Ovary (tissue), 9 donors: ENCODE results near the gene ZBTB18. TPM values are rescaled to one million over a fixed set of nuclear protein-coding genes. Genes with fewer than 3 reads are reported as not detected.
A peak's percentile ranks its signal among the peaks of the same experiment; 100 is the strongest.

Experiments
- DNase-seq, 5 donors: peaks; one replicate each; pipeline ENCODE4 v3.0.0-alpha.2; 2019 to 2020
- H3K27ac ChIP-seq, 2 donors: fragments of 200-600 bp; one replicate each; pipeline versions ENCODE4 v1.5.1 to v1.8.0; 2019 to 2022
- H3K27me3 ChIP-seq: fragments of 200-600 bp; one replicate; pipeline ENCODE4 v1.8.0; 2022
- H3K36me3 ChIP-seq: fragments of 200-600 bp; sonication (generic); one replicate; pipeline ENCODE4 v1.5.1; 2019
- H3K4me1 ChIP-seq: one replicate; pipeline ENCODE4 v1.8.1; 2013; ENCODE audit warnings: mild to moderate bottlenecking, moderate library complexity; ENCODE audit not compliant: insufficient read depth
- H3K4me3 ChIP-seq: fragments of 200-600 bp; sonication (generic); one replicate; pipeline ENCODE4 v1.5.1; 2017
- H3K9me3 ChIP-seq, 2 donors: fragments of 200-600 bp in 1 of 2; sonication (generic) in 1 of 2; one replicate each; pipeline versions ENCODE4 v1.5.1 to v1.8.1; 2013 to 2019; ENCODE audit warnings: mild to moderate bottlenecking in 1 of 2, moderate library complexity in 1 of 2
- EP300 ChIP-seq: sonication (generic); formaldehyde crosslinking; IDR thresholded peaks from one replicate; pipeline ENCODE4 v1.6.1; 2017; ENCODE audit warnings: antibody characterized with exemption
- POLR2A ChIP-seq: fragments of 450-650 bp; IDR thresholded peaks from one replicate; pipeline ENCODE4 v1.6.1; 2017; ENCODE audit warnings: antibody characterized with exemption, mild to moderate bottlenecking, moderate library complexity
- WGBS, 3 donors: extraction: QIAGEN DNeasy Blood & Tissue Kit in 1 of 3; methylation state at CpG; one replicate each; pipeline versions ENCODE4 v1.1.5 to v1.1.7; 2013 to 2017; 5-methylcytosine and 5-hydroxymethylcytosine counted together
- intact Hi-C, 4 donors: fragments of 100-400 bp; cut with DNase I; formaldehyde crosslinking; loops; one replicate each; pipeline versions ENCODE4 v1.11.0 to v1.15.1; 2022 to 2023
- polyA plus RNA-seq, 2 donors: library from polyadenylated mRNA; stranded (reverse); fragments of 200-250 nt in 1 of 2; fragments of 350-450 nt in 1 of 2; fragmentation: Illumina TruSeq in 1 of 2; extraction: RNeasy Lipid Tissue Mini Kit (QIAGEN cat#74804) in 1 of 2; gene quantifications; one replicate each; pipeline ENCODE4 v1.2.3, GENCODE V29; 2013 to 2014
- total RNA-seq, 7 donors: library from RNA; depleted of rRNA in 2 of 7; stranded (reverse); fragments of >200 nt in 2 of 7; fragmentation: NEBNext Ultra II Directional in 3 of 7; extraction: Animal tissue kit (Norgen Biotek cat#: 25700) in 3 of 7; gene quantifications; one replicate each; pipeline versions ENCODE4 v1.1.0 to v1.2.4, GENCODE V29; 2016 to 2023
- TF ChIP-seq, protein P1 (sequence below), 3 donors: fragments of 450-650 bp in 2 of 3; fragments of 200-600 bp in 1 of 3; IDR thresholded peaks; one replicate each; pipeline versions ENCODE4 v1.5.1 to v1.8.0; 2016 to 2022; ENCODE audit warnings: antibody characterized with exemption in 3 of 3, mild to moderate bottlenecking in 1 of 3
- donor health status: DM: no; HTN: no; CAD: no; lungs with moderate emphysema.
- donor health status: DM: no; HTN: no; CAD: no.
- donor health status: Bipolar disorder and iron deficiency.
- donor health status: DM: yes; HTN: yes; CAD: no.
- donor health status: DM: no; HTN: no; CAD: no.
- donor health status: DM: yes; HTN: yes; CAD: no.

ZBTB18 gene
- total and polyA plus RNA-seq, 9 donors: 6.7 to 14.0 (median 10.1) TPM

DNA sequence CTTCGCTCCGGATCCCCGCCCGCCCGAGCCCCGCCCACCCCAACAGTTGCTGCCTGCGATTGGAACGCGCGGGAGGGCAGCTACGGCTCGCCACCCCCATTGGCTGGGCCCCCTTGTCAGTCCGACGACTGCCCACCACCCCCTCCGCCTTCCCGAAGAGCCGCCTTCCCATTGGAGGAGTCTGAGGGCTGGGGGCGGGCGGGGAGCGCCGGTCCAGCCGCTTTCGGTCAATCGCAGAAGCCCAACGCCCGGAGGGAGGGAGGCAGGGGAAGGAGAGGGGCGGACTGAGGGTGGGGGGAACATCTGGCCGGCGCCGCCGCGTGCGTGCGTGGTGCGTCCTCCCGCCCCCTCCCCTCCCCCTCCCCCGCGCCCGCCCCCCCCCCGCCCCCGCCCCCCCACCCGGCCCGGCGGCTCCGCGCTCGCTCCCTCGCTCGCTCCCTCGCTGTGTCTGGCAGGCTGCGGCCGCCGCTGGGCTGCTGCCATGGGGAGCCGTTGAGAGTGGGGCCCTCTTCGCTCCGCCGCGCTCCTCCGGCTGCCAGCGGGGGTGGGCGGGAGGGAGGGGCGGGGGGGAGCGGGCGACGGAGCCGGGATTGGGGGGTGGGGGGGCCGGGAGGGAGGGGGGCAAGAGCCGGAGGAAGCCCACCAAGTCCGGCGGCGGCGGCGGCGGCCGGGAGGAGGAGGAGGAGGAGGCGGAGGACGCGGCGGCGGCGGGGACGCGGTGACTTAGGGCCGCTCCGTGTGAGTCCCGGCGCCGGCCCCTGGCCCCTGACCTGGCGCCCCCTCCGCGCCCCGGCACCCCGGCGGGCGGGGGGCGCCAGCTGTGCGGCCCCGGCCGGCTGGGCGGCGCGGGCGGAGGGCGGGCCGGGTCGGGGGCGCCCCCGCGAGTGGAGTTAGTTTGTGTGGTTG is 2.6 kb upstream of the ZBTB18 start:
- H3K9me3 ChIP-seq: no peaks in the 10 kb centered on the region
- DNase-seq: peak; percentile 98 to 99 (median 99)
- TF ChIP-seq, protein P1, sequence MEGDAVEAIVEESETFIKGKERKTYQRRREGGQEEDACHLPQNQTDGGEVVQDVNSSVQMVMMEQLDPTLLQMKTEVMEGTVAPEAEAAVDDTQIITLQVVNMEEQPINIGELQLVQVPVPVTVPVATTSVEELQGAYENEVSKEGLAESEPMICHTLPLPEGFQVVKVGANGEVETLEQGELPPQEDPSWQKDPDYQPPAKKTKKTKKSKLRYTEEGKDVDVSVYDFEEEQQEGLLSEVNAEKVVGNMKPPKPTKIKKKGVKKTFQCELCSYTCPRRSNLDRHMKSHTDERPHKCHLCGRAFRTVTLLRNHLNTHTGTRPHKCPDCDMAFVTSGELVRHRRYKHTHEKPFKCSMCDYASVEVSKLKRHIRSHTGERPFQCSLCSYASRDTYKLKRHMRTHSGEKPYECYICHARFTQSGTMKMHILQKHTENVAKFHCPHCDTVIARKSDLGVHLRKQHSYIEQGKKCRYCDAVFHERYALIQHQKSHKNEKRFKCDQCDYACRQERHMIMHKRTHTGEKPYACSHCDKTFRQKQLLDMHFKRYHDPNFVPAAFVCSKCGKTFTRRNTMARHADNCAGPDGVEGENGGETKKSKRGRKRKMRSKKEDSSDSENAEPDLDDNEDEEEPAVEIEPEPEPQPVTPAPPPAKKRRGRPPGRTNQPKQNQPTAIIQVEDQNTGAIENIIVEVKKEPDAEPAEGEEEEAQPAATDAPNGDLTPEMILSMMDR (IDR thresholded peaks at IDR 0.05): no peak
- TF ChIP-seq EP300 (no peak), POLR2A (no peak)
- peak overlapping the region; percentile 94 for H3K4me3 ChIP-seq
- intact Hi-C loops: loop anchor here in 2 of 4 donors (5.0 kb wide), 2 partner anchors 196 to 201 kb away; partner anchors contain the start of gene AKT3 (in 1 of the 2)
- no peaks in the 10 kb centered on the region for H3K36me3 ChIP-seq
- 0 to 2% (median 1%) methylated on average over 23 to 88 of the region's 109 CpGs for WGBS, 3 donors
- H3K27ac ChIP-seq: peak overlapping the region; percentile 89 to 92
- no peaks in the 10 kb centered on the region for H3K4me1 ChIP-seq
- H3K27me3 ChIP-seq: no peaks in the 10 kb centered on the region

DNA sequence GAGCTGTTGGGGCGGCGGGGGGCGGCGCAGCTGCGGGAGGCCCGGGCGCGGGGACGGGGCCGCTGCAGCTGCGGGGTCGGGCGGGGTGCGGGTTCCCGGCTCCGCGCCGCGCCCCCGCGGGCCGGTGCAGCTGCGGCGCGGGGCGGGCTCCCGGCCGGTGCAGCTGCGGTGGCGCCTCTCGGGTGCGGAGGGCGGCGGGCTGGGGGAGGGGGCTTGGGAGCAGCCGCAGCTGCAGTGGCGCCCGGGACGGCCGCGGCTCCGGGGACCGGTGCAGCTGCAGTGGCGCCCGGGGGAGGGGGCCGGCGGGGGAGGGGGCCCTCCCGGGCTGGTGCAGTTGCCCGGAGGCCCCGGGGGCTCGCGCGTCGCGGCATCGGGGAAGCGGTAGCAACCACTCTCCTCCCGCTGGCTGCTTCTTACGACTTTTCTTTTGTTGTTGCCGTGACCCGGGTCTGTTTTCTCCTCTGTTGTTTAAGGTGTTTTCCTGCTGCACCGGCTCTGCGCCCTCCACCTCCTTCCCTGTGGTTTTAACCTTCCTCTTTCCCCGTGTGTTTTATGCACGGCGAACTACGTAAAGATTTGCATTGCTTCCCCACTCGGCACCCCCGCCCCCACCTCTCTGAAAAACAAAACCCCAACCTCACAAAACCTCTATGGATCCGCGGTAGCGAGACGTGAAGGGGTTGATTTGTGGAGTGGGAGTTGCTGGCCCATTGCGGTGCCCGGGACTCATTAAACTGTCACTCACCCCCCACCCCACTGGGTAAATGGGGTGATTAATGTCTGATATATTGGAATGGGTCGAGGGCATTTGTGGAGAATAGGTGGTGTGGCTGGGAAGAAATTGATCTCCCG is 1.7 kb upstream of the ZBTB18 start:
- no peaks in the 10 kb centered on the region for H3K36me3 ChIP-seq
- TF ChIP-seq, protein P1 (IDR thresholded peaks at IDR 0.05): no peak
- TF ChIP-seq EP300 (no peak), POLR2A (no peak)
- H3K27ac ChIP-seq: peak overlapping the region; percentile 42 to 69
- intact Hi-C loops: loop anchor here in 2 of 4 donors (5.0 to 10.0 kb wide), 3 partner anchors 197 to 405 kb away; partner anchors contain the start of genes ADSS2 (in 1 of the 2) and AKT3 (in 1 of the 2)
- WGBS, 3 donors: 1 to 2% (median 1%) methylated on average over 30 to 54 of the region's 76 CpGs
- no peaks in the 10 kb centered on the region for H3K4me1 ChIP-seq
- H3K9me3 ChIP-seq: no peaks in the 10 kb centered on the region
- peak overlapping the region; percentile 71 for H3K4me3 ChIP-seq
- peak; percentile 33 to 65 (median 59) for DNase-seq
- no peaks in the 10 kb centered on the region for H3K27me3 ChIP-seq

DNA sequence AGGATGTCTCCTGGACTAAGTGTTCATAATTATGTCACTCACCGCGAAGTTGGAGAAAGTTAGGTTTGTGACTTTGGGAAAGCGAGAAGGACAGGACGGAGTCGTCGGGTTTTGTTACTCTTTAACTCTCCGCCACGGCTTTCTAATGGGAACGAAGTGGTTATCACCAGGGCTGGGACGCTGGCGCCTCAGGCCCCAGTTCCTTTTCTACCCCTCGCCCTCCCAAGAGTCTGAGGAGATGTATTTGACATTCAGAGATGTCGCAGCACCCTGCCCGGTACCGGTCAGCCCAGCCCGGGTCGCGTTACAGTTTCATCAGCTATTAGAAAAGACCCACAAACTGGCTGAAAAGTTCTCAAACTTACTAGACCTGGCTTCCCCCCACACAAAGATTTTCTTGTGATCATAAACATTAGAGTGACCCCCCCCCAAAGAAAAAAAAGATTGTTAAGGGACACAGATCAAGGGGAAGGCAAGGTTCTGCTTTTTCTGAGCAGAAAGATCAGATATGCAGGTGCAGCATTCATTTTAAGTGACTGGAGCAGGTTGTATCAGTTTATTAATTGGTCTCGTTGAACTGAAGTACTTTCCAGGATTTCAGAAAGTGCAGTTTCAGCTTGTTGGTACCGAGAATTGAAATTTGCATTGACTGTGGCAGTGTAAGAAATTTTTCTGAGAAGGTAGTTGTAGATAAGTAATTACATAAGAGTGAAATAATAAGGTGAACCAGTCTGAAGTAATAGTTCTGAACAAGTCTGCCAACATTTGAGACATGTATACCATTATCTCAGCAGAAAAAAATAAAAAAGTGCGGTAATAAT is 859 bp upstream of the ZBTB18 start:
- H3K4me3 ChIP-seq: peak overlapping the region; percentile 71
- intact Hi-C loops: loop anchor here in 1 of 4 donors (10.0 kb wide), 1 partner anchor 405 kb away; the partner anchor contains the start of gene ADSS2
- WGBS, 3 donors: 26 to 28% (median 27%) methylated on average over 21 of the region's 21 CpGs
- no peaks in the 10 kb centered on the region for H3K9me3 ChIP-seq
- TF ChIP-seq, protein P1 (IDR thresholded peaks at IDR 0.05): no peak
- no peak for TF ChIP-seq POLR2A
- H3K27me3 ChIP-seq: no peaks in the 10 kb centered on the region
- peak overlapping the region in 1 of 2 donors; percentile 42 for H3K27ac ChIP-seq
- no peaks in the 10 kb centered on the region for H3K36me3 ChIP-seq
- peak in 1 of 5 donors; percentile 27 for DNase-seq
- H3K4me1 ChIP-seq: no peaks in the 10 kb centered on the region
